Stimulated activated CD8-positive, alpha-beta memory T cell treated with anti-CD3 and anti-CD28 coated beads, Interleukin-12 subunit alpha, Interleukin-12 subunit beta, amount 100 ng/mL, for 24 hours (primary cell): Measurements from ENCODE around the gene CIZ1.
"Not testable (repeated sequence)": the region's sequence is repeated elsewhere in the genome, so short reads cannot be mapped to it uniquely, and the experiment has no call there.

Source experiments
- DNase-seq: peaks from one replicate; pipeline ENCODE4 v3.0.0-alpha.2; 2020; ENCODE audit errors: extremely low read depth

Gene CIZ1

DNA sequence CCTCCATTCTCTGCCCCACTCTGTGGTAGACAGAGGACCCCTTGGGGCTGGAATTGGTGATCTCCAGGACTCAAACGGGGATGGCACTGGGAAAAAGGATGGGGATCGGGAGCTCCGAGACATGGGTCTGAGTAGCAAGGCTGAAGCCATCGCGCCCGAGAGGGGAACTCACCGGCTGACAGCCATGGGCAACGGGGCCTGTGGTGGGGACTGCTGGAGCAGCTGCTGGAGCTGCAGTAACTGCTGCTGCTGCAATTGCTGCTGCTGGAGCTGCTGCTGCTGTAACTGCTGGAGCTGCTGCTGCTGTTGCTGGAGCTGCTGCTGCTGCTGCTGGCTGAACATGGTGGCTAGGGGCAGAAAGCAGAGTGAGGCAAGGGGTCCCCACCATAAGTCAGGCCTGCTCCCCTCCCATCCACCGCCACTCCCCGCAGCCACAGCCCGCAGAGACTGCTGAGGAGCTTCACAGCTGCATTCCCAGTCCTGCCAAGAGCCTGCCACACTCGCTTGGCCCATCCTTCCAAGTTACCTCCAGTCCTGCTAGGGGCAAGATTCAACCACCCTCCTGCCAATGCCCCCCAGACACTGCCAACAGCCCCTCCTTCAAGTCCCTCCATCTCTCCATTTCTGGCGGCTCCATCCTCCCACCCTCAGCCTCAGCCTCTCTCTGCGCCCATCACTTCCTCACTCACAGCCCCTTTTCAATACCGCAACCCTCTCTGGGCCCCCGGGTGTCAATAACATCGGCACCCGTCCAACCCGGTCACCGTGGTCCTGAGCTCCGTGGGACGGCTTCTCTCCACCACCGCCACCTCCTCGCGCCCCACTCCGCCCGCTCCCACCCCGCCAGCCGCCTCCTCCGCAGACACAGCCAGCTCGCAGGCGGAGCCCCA is 611 bp downstream of the CIZ1 start:
- no peak for DNase-seq

DNA sequence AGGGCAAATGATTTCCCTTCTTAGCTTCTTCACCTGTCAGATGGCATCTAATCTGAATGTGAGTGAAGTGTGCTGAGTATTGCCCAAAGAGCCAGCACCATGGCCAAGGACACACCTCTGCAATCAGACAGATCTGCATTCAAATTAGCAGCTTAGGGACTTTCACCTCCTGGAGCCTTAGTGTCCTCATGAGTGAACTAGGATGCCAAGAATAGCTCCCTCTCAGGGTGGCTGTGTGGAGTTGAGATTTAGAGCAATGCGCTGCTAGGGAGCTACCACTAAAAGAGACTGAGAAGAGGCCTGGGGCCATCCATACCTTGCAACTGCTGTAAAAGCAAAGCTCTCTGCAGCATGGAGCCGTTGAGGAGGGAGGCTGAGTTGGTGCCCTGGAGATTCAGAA is 1.4 kb downstream of the CIZ1 start:
- no peak for DNase-seq

DNA sequence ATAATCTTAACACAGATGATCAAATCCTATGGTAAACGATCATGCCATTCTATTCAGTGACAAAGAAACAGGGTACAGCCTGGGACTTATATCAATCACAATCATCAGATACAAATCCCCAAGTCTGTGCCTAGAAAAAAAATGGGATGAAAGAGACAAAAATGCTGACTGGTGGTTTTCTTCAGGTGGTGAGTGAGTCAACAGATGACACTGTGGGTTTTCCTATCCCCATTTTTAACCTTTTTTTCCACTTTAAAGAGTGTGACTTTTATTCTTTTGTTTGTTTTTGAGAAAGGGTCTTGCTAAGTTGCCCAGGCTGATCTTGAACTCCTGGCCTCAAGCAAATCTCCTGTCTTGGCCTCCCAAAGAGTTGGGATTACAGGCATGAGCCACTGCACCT is 3.2 kb downstream of the CIZ1 start:
- no peak for DNase-seq

DNA sequence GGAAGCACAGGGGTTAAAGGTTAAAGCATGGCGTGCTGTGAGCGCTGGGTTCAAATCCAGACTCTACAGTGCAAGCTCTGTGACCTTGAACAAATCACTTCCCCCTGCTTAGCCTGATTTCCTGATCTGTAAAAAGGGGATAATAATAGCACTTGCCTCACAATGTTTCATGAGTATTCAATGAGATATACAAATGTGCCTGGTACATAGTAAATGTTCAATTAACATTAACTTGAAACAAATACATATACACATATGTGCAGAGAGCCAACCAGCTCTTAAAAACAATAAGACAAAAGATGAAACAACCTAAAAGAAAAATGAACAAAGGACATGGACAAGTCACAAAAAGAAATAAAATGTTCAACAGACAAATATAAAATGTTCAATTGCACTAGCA is 4.0 kb downstream of the CIZ1 start:
- no peak for DNase-seq

DNA sequence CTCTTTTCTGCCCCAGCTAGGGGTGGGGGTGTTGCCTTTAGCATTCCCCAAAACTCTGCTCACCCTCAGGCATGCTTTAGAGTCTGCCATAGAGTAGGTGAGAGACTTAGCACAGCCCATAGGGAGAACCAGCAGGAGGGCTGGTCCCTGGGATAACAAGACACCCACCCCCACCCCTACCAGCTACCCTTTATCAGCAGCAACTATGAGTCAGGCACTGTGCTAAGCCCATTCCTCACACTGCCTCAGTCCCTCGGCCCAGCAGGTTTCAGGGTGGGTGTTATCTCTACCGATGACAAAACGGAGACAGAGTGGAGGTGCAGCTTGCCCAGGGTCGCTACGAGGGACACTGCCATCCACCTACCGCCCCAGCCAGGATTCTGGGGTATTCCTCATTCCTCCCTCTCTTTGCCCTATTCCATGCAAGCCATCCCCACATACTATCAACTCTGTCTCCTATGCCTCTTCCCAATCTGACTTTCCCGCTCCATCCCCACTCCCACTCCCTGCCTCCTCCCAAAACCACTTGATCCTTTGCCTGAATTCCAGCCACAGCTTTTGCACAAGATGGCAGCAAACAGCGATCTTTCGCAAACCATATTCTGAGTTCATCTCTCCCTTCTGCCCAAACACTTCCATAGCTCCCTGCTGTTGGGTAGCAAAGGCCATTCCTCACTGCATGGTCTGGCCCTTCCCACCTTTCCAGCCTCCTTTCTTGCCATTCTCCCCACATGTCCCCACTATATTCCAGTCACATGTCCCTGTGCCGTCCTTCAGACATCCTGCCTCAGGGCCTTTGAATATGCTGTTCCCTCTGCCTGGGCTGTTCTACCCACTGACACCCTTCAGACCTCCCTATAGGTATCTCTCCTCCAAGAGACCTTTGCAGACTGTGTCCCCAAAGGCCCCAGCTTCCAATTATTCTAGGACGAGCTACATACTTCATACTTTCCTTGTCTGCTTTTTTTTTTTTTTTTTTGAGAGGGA is 5.1 kb downstream of the CIZ1 start:
- DNase-seq: no peak

DNA sequence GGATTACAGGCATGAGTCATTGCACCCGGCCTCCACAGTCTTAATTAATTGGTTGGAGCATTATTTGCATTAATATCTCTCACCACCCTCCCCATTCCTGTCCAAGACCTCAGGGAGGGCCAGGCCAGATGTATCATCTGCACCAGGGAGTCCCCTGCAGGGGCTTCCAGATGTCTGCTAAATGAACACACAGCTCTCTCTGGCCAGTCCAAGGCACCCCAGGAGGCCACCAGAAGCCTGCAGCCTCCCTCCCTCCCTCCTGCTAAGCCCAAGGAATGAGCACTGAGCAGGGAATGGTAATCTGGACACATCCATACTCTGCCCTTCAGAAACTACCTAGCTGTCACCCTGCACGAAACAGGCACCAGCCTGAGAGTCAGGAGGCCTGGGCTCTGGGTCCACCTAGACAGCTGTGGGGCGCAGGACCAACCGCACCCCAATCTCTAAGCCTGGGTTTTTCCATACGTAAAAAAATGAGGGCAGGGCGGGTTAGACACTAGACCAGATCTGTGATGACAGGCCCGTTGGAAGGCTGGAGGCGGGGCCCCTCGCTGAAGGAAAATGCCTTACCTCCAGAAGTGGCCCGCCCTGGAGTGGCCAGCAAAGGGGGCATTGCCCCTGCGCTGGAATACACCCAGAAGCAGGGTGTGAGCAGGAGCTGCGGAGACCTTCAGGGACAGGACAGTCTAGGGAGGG is 8.3 kb downstream of the CIZ1 start:
- no peak for DNase-seq

DNA sequence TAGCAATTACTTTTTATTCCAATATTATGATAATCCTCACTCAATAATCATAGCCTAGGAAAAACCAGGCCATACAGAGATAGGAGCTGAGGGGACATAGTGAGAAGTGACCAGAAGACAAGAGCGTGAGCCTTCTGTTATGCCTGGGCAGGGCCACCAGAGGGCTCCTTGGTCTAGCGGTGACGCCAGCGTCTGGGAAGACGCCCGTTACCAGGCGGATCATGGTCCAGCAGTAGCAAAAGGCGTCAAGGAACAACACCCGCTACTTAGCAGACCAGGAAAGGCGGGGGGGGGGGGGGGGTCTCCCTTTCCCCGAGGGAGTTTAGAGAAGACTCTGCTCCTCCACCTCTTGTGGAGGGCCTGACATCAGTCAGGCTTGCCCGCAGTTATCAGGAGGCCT is 9.9 kb downstream of the CIZ1 start:
- DNase-seq: not testable (repeated sequence)

DNA sequence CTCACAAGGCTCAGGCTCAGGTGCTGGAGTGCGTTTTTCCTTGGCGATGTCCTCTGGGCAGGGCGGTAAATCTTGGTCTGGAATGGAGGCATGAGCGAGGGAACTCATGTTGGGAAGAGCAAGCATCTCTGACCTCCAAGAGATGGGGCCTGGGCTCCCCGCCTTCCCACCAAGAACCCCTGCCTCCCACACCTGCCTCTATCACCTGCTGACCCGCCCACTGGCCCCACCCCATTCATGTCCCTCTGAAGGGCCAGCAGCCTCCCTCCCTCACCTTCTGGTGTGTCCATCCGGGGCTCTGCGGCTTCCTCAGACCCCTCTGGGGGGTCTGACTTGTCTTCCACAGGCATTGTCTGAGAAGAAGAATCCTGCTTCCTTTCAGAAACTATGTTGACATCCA is 10.9 kb downstream of the CIZ1 start:
- DNase-seq: no peak

DNA sequence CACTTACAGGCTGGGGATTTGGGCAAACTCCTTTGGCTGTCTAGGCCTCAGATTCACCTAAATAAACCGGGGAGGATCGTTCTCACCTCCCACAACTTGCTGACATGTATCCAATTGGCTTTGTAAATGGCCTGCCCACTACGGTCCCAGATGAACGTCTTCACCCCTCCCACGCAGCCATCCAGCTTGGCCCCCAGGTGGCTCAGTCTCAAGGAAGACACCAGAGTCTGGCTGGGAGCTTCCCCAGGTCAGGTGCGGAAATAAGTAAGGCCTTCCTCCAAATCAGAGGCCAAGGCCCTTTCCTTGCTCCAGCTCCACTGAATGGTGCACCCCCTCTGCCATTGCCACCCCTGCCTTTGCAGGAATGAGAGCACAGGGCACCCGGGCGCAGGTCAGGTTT is 11.4 kb downstream of the CIZ1 start:
- no peak for DNase-seq

DNA sequence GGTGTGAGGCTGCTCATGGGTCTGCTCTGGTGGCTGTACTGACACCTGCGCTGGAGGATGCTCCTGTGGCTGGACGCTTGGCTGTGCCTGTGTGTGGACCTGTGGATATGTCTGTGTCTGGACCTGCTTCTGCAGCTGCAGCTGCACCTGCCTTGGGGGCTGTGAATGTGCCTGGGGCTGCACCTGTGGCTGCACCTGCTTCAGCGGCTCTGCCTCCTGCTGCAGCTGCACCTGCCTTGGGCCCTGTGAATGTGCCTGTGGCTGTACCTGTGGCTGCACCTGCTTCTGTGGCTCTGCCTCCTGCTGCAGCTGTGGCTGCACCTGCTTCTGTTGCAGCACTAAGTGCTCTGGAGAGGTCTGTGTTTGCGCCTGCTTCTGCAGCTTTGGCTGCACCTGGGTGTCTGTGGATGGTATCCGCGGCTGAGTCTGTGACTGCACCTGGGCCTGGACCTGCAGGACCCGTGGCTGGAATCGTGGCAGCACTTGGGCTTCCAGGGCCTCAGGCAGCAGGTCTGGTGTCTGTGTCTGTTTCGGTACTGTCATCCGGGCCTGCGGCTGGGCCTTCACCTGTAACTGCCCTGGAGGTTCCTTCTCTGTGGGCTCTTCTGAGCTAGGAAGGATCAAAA is 12.5 kb downstream of the CIZ1 start:
- DNase-seq: no peak

DNA sequence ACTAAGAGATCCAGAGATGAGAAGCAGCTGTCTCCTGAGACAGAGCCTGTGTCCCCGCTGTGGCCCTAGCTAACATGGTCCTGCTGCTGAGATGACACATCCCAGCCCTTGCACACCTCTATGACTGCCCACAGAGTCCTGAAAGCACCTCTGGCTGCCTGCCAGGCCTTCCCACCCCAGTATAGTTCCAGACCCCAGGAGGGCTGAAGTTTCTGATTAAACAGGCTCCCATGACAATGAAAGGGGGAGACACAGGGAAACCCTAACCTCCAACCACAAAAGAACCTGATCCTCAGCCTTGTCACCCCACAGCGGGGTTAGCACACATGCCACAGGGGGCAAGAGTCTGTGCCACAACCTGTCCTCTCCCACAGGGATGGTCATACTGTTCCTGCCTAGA is 15.6 kb downstream of the CIZ1 start:
- no peak for DNase-seq

DNA sequence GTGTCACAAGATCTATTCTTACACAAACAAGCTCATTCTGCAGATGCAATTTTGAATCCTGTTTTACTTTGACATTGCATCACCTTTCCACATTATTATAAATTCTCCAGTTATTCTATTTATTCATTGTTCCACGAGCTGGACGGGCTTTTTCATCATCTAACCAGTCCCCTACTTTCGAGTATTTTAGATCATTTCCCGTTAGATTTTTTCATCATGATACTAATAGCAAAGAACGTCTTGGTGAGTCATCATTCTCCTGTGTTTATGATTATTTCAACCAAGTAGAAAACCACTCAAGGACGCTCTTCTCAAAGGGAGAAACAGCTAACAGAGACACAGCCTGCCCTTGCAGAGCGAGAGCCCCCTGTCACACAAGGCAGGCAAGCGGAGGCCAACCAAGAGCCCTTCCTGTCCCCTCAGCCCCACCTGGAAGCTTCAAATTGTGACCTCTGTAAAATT is 16.2 kb downstream of the CIZ1 start:
- no peak for DNase-seq

DNA sequence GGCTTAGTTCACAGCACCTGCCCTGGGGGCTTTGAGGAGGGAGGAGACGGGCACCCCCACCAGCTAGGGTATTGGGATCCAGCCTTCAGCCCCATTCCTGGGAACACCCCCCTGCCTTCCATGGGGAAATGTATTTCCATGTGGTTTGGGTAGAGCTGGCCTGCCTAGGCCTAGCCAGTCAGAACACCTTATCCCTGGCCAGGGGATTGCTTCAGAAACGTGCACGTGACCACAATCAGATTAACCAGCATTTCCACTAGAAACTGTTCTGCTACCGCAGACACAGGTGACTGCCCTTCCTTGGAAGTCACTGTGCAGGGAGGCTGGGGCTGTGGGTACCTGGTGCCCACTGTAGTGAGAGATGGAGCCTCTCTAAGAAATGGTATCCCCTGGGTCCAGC is 17.3 kb downstream of the CIZ1 start:
- no peak for DNase-seq

DNA sequence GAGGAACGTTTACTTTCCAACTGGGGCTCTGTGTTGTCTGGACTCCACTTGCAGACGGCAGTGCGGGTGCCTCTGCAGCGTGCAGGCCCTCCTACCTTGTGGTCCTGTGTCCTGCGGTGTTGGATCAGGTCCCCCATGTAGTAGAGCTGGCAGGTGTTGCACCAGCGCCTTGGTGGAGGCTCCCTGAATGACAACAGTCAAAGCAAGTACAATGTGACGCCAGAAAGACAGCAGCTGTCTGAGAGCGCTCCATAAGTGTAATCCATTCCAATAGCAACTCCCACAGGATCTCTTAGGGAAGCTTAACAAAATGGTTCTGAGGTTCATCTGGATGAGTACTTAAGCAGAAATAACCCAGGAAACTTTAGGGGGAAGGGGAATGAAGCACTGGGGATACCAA is 21.4 kb downstream of the CIZ1 start:
- DNase-seq: no peak

DNA sequence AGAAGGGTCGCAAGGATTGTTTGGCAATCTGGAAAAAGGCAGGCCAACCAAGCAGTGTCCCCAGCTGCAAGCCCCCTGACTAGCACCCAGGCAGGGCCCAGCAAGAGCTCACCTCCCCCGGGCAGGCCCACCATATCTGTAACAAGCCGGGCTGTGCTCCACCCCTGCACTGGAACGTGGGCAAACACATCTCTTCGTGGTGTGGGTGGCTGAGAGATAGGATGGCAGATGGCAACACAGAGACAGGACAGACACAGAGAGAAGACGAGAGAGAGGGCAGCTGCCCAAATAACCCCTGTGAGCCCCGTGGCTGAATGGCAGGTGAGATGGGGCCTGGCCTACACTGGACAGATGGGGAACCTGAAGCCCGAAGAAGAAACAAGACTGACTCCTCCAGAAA is 21.9 kb downstream of the CIZ1 start:
- DNase-seq: no peak

DNA sequence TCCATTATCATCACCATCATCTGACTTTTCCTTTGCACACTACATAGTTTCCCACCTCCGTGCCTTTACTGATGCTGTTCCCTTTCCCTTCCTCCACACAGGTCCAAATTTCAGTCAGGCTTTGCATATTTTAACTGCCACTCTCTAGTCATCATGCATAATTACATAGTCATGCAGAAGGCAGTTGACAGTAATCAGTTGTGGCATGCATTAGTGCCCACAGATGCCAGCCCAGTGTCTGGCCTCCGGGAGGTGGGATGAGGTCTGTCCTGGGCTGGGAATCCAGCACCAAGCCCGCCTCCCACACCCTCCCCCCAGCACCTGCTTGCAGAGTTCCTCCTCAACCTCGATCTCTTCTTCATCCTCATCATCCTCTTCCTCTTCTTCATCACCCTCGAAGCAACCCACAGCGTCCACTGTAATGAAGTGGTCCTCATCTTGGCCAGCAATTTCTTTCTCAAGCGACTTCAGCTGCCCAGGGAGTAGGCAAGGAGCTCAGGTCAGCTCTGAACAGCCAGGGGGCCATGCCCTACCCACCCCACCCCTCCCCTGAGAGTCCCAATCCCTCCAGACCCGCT is 22.6 kb downstream of the CIZ1 start:
- DNase-seq: no peak

DNA sequence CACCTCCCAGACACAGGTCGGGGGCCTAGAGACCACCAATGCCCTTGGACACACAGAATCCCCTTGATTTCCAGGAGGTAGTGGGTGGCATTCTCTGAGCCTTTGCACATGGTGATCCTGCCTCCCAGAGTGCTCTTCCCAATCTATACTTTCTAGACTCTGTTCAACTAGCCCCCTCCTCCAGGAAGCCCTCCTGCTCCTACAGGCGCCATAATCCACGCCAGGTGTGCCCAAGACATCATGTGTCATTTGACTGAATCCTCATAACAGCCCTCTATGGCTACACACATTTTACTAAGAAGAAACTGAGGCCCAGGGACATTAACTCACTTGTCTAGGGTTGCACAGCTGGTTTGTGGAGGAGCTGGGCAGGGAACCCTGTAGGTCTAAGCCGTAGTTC is 24.2 kb downstream of the CIZ1 start:
- DNase-seq: no peak

DNA sequence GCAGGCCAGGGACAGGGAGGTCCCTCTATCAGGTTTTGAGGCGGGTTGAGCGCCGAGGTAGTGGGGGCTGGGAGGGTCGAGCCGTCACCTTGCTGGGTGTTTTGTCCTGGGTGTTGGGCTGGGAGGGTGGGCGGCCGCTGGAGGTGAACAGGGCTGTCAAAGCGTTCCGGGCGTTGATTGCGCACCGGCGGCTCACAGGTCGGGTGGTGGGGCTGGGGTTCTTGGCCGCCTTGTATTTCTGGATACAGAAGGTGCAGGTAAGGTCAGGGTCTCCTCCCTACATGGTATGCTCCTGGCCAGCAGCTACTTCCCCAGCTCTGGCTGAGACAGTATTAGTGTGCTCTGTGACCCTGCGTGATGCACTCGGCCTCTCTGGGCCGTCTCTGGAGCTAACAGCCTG is 25.2 kb downstream of the CIZ1 start:
- DNase-seq: no peak

DNA sequence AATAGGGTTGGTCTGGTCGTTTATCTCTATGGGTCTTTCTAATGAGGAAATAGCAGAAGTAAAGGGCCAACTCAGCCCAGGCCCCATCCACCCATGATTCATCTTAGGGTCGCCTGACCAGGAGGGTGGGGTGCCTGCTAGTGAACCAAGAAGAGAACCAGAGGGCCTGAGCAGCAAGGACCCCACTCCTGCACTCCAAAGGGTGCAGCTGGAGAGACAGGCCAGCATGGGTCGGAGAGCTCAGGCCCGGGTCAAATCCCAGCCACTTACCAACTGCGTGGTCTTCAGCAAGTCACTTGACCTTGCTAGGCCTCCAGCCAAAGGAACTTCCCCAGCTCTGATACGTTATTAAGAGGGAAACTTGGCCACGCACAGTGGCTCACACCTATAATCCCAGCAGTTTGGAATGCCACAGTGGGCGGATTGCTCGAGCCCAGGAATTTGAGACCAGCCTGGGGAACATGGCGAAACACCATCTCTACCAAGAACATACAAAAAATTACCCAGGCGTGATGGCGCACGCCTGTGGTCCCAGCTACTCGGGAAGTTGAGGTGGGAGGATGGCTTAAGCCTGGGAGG is 27.0 kb downstream of the CIZ1 start:
- no peak for DNase-seq

DNA sequence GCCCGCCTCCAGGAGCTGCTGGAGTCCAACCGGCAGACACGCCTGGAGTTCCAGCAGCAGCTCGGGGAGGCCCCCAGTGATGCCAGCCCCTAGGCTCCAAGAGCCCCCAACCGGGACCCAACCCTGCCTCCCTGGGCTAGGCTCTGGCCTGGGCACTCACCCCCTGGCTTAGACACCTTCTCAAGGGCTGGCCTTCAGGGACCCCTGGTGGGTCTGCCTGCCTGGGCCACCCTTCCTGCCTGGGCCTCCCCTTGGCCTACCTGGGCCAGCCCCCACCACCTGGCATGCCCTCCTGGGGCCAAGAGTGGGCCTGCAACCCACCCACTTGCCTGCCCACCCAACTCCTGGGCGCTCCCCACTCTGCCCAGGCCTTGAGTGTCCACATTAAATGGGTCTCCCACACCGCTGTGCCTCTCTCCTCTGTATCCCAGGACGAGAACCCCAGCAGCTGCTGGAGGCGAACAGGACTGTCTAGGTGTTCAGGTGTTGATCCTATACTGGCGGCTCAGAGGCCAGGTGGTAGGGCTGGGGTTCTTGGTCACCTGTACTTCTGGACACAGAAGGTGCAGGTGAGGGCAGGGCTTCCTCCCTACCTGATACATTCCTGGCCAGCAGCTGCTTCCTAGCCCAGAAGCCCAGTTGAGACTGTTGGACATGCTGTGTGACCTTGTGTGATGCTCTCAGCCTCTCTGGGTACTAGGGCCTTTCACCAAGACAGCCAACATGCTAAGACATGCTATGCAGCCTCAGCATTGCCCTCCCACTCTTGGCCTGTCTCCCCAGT is 27.7 kb downstream of the CIZ1 start:
- no peak for DNase-seq
